PC-3 (cell line): ENCODE measurements around the gene KRT33A.

Source experiments
- CTCF ChIP-seq: fragments of 300-600 bp; sonication (generic); conservative IDR thresholded peaks from 2 replicates; pipeline ENCODE4 v1.5.1; 2017; ENCODE audit warnings: antibody characterized with exemption, low read depth, mild to moderate bottlenecking, low read length
- EZH2 ChIP-seq: fragments of 300-600 bp; sonication (generic); IDR thresholded peaks from one replicate; pipeline ENCODE4 v1.6.1; 2017; ENCODE audit warnings: antibody characterized with exemption, mild to moderate bottlenecking, low read length; ENCODE audit not compliant: unreplicated experiment

- TF ChIP-seq CTCF (no peak), EZH2 (no peak)
Observed at GRCh38 chr17:41363881-41364280, 13.3 kb upstream of the KRT33A start.
